Spinal cord (tissue), 10 donors: ENCODE results near the gene ZCCHC14. TPM values are rescaled to one million over a fixed set of nuclear protein-coding genes. Genes with fewer than 3 reads are reported as not detected.
A peak's percentile ranks its signal among the peaks of the same experiment; 100 is the strongest.

Experiments
- DNase-seq, 6 donors: peaks; one replicate each; pipeline versions ENCODE4 v3.0.0 to v3.0.0-alpha.2; 2013 to 2015; ENCODE audit warnings: low spot score in 6 of 6, low read depth in 4 of 6
- H3K27ac ChIP-seq: one replicate; pipeline ENCODE4 v1.5.1; 2013; ENCODE audit warnings: low read depth, low read length, control low read depth
- H3K27me3 ChIP-seq: one replicate; pipeline ENCODE4 v1.6.1; 2013; ENCODE audit warnings: low read length; ENCODE audit not compliant: control insufficient read depth, insufficient read depth
- H3K36me3 ChIP-seq: one replicate; pipeline ENCODE4 v1.6.1; 2013; ENCODE audit warnings: low read length; ENCODE audit not compliant: control insufficient read depth, insufficient read depth
- H3K4me1 ChIP-seq: one replicate; pipeline ENCODE4 v1.6.1; 2013; ENCODE audit warnings: low read length; ENCODE audit not compliant: control insufficient read depth, insufficient read depth
- H3K4me3 ChIP-seq: one replicate; pipeline ENCODE4 v1.5.1; 2013; ENCODE audit warnings: low read depth, low read length, control low read depth
- H3K9me3 ChIP-seq: one replicate; pipeline ENCODE4 v1.6.1; 2013; ENCODE audit warnings: low read length; ENCODE audit not compliant: control insufficient read depth, insufficient read depth
- WGBS: methylation state at CpG from one replicate; pipeline ENCODE4 v1.1.5; 2013; ENCODE audit warnings: missing lambda C conversion rate; ENCODE audit not compliant: insufficient coverage; 5-methylcytosine and 5-hydroxymethylcytosine counted together
- polyA plus RNA-seq, 2 donors: library from polyadenylated mRNA; unstranded; fragments of 120-200 nt; gene quantifications; one replicate each; pipeline ENCODE4 v1.2.1, GENCODE V29; 2013; ENCODE audit not compliant: insufficient read length in 2 of 2
- total RNA-seq, 2 donors: library from RNA; depleted of rRNA in 1 of 2; stranded (reverse); fragments of 120-200 nt in 1 of 2; fragments of >200 nt in 1 of 2; gene quantifications; one replicate each; pipeline versions ENCODE4 v1.2.3 to v1.2.4, GENCODE V29; 2013 to 2014
- donor health status: healthy.

The ZCCHC14 gene
- total and polyA plus RNA-seq, 4 donors = 16.8 to 43.5 (median 27.2) TPM

- Histone ChIP-seq H3K27ac (no peak overlapping the region), H3K36me3 (peaks cover 18% of the 10 kb centered on the region), H3K27me3 (no peaks in the 10 kb centered on the region), H3K4me3 (no peak overlapping the region), H3K4me1 (peaks cover 39% of the 10 kb centered on the region), H3K9me3 (no peaks in the 10 kb centered on the region)
- no peak for DNase-seq
- 82% methylated on average over 21 of the region's 22 CpGs for WGBS
Observed at GRCh38 chr16:87472142-87472778, 20.6 kb downstream of the ZCCHC14 start.

GRCh38 chr16:87471278-87472141 is 21.3 kb downstream of the ZCCHC14 start:
- Histone ChIP-seq H3K4me1 (peaks cover 40% of the 10 kb centered on the region), H3K27ac (no peak overlapping the region), H3K9me3 (no peaks in the 10 kb centered on the region), H3K36me3 (peaks cover 18% of the 10 kb centered on the region), H3K27me3 (no peaks in the 10 kb centered on the region), H3K4me3 (no peak overlapping the region)
- DNase-seq = no peak
- 55% methylated on average over 8 of the region's 13 CpGs for WGBS

GRCh38 chr16:87470332-87470731 is 22.5 kb downstream of the ZCCHC14 start:
- no peak overlapping the region for H3K4me3 ChIP-seq
- WGBS = 60% methylated on average over 1 of the region's 3 CpGs
- peaks cover 51% of the 10 kb centered on the region for H3K4me1 ChIP-seq
- peak in 1 of 6 donors; percentile 38 for DNase-seq
- H3K27me3 ChIP-seq = no peaks in the 10 kb centered on the region
- H3K27ac ChIP-seq = no peak overlapping the region
- peaks cover 18% of the 10 kb centered on the region for H3K36me3 ChIP-seq
- H3K9me3 ChIP-seq = no peaks in the 10 kb centered on the region

- no peaks in the 10 kb centered on the region for H3K27me3 ChIP-seq
- no peak overlapping the region for H3K4me3 ChIP-seq
- H3K4me1 ChIP-seq = peaks cover 55% of the 10 kb centered on the region
- H3K9me3 ChIP-seq = no peaks in the 10 kb centered on the region
- no peak overlapping the region for H3K27ac ChIP-seq
- H3K36me3 ChIP-seq = peaks cover 20% of the 10 kb centered on the region
- no peak for DNase-seq
- WGBS = 70% methylated on average over 11 of the region's 11 CpGs
Observed at GRCh38 chr16:87469169-87469568, 23.7 kb downstream of the ZCCHC14 start.

- no peaks in the 10 kb centered on the region for H3K9me3 ChIP-seq
- H3K4me3 ChIP-seq = no peak overlapping the region
- peaks cover 58% of the 10 kb centered on the region for H3K4me1 ChIP-seq
- 72% methylated on average over 6 of the region's 8 CpGs for WGBS
- no peak for DNase-seq
- no peak overlapping the region for H3K27ac ChIP-seq
- peaks cover 22% of the 10 kb centered on the region for H3K36me3 ChIP-seq
- H3K27me3 ChIP-seq = no peaks in the 10 kb centered on the region
Observed at GRCh38 chr16:87468550-87468949, 24.3 kb downstream of the ZCCHC14 start.

- H3K36me3 ChIP-seq = peaks cover 20% of the 10 kb centered on the region
- DNase-seq = no peak
- no peaks in the 10 kb centered on the region for H3K27me3 ChIP-seq
- WGBS = no CpG with 5 or more reads among the region's 8 CpGs
- no peak overlapping the region for H3K27ac ChIP-seq
- H3K9me3 ChIP-seq = no peaks in the 10 kb centered on the region
- H3K4me1 ChIP-seq = peaks cover 58% of the 10 kb centered on the region
- H3K4me3 ChIP-seq = no peak overlapping the region
Observed at GRCh38 chr16:87466975-87467501, 25.8 kb downstream of the ZCCHC14 start.

GRCh38 chr16:87465879-87466278 is 26.9 kb downstream of the ZCCHC14 start:
- 71% methylated on average over 13 of the region's 15 CpGs for WGBS
- Histone ChIP-seq H3K4me1 (peaks cover 57% of the 10 kb centered on the region), H3K36me3 (peaks cover 25% of the 10 kb centered on the region), H3K9me3 (no peaks in the 10 kb centered on the region), H3K27ac (no peak overlapping the region), H3K4me3 (no peak overlapping the region), H3K27me3 (no peaks in the 10 kb centered on the region)
- no peak for DNase-seq

GRCh38 chr16:87465306-87465705 is 27.5 kb downstream of the ZCCHC14 start:
- H3K4me3 ChIP-seq = no peak overlapping the region
- peaks cover 25% of the 10 kb centered on the region for H3K36me3 ChIP-seq
- peak in 1 of 6 donors; percentile 38 for DNase-seq
- 48% methylated on average over 5 of the region's 8 CpGs for whole genome bisulfite sequencing
- peak overlapping the region; percentile 76 for H3K27ac ChIP-seq
- no peaks in the 10 kb centered on the region for H3K9me3 ChIP-seq
- no peaks in the 10 kb centered on the region for H3K27me3 ChIP-seq
- H3K4me1 ChIP-seq = peaks cover 56% of the 10 kb centered on the region

GRCh38 chr16:87464691-87465300 is 28.0 kb downstream of the ZCCHC14 start:
- H3K9me3 ChIP-seq = no peaks in the 10 kb centered on the region
- peak in 1 of 6 donors; percentile 48 for DNase-seq
- peaks cover 51% of the 10 kb centered on the region for H3K4me1 ChIP-seq
- no peak overlapping the region for H3K4me3 ChIP-seq
- WGBS = 41% methylated on average over 7 of the region's 13 CpGs
- peaks cover 24% of the 10 kb centered on the region for H3K36me3 ChIP-seq
- peak overlapping the region; percentile 76 for H3K27ac ChIP-seq
- no peaks in the 10 kb centered on the region for H3K27me3 ChIP-seq
